SU-DHL-6 (cell line): Measurements from ENCODE around the gene WASF3.

ENCODE experiments used
- H2AFZ ChIP-seq: fragments of 200-600 bp; sonication (generic); 2 replicates; pipeline ENCODE4 v1.6.1; 2014; ENCODE audit warnings: low read depth, mild to moderate bottlenecking, moderate library complexity, mixed read lengths, antibody characterized with exemption, low read length; ENCODE audit not compliant: severe bottlenecking
- H3F3A ChIP-seq: fragments of 200-600 bp; shearing (Covaris generic); 2 replicates; pipeline ENCODE4 v1.6.0; 2016; ENCODE audit warnings: antibody characterized with exemption, mild to moderate bottlenecking; ENCODE audit not compliant: insufficient read depth
- H3K27ac ChIP-seq: fragments of 200-600 bp; sonication (generic); 2 replicates; pipeline ENCODE4 v1.5.1; 2016; ENCODE audit warnings: low read depth, mild to moderate bottlenecking, low read length, moderate library complexity, mixed read lengths
- H3K27me3 ChIP-seq: fragments of 200-600 bp; sonication (generic), shearing (Covaris generic); 2 replicates; pipeline ENCODE4 v1.6.0; 2014; ENCODE audit warnings: mild to moderate bottlenecking, low read length
- H3K36me3 ChIP-seq: fragments of 200-600 bp; sonication (generic); 2 replicates; pipeline ENCODE4 v1.6.1; 2014; ENCODE audit warnings: mild to moderate bottlenecking, low read length, mixed read lengths
- H3K4me2 ChIP-seq: fragments of 300-600, 200-600 bp; shearing (Covaris generic), sonication (generic); 2 replicates; pipeline ENCODE4 v1.6.0; 2014; ENCODE audit warnings: low read length, low read depth, mild to moderate bottlenecking; ENCODE audit not compliant: poor library complexity, severe bottlenecking
- H3K4me3 ChIP-seq: fragments of 200-600 bp; sonication (generic); 2 replicates; pipeline ENCODE4 v1.5.1; 2014; ENCODE audit warnings: antibody characterized with exemption, low read length, mild to moderate bottlenecking, mixed read lengths; ENCODE audit not compliant: insufficient read depth, poor library complexity, severe bottlenecking
- H3K79me2 ChIP-seq: fragments of 200-600 bp; sonication (generic); 2 replicates; pipeline ENCODE4 v1.6.1; 2014; ENCODE audit warnings: mild to moderate bottlenecking, low read length, moderate library complexity; ENCODE audit not compliant: insufficient read depth
- H3K9ac ChIP-seq: fragments of 200-600 bp; sonication (generic); 2 replicates; pipeline ENCODE4 v1.7.0; 2014; ENCODE audit warnings: mild to moderate bottlenecking, low read length
- H3K9me2 ChIP-seq: fragments of 200-600 bp; sonication (generic); replicated peaks from 2 replicates; pipeline ENCODE4 v1.6.1; 2014; ENCODE audit warnings: low read length; ENCODE audit not compliant: insufficient read depth
- H3K9me3 ChIP-seq: fragments of 200-600 bp; sonication (generic); 2 replicates; pipeline ENCODE4 v1.6.1; 2014; ENCODE audit warnings: low read length, mixed read lengths; ENCODE audit not compliant: insufficient read depth
- H4K20me1 ChIP-seq: fragments of 200-600 bp; sonication (generic); 2 replicates; pipeline ENCODE4 v1.6.1; 2014; ENCODE audit warnings: low read depth, mild to moderate bottlenecking, antibody characterized with exemption, low read length, moderate library complexity, mixed read lengths
- CTCF ChIP-seq: fragments of 200-600 bp; sonication (generic); IDR thresholded peaks from one replicate; pipeline ENCODE4 v1.5.1; 2017; ENCODE audit warnings: antibody characterized with exemption, mild to moderate bottlenecking, low read length, moderate library complexity; ENCODE audit not compliant: insufficient read depth, poor library complexity, severe bottlenecking
- EZH2phosphoT487 ChIP-seq: fragments of 200-600 bp; sonication (generic), shearing (Covaris generic); conservative IDR thresholded peaks from 2 replicates; pipeline ENCODE4 v1.6.1; 2018; ENCODE audit warnings: mild to moderate bottlenecking, antibody characterized with exemption, low read length, moderate library complexity, mixed read lengths

The WASF3 gene

DNA sequence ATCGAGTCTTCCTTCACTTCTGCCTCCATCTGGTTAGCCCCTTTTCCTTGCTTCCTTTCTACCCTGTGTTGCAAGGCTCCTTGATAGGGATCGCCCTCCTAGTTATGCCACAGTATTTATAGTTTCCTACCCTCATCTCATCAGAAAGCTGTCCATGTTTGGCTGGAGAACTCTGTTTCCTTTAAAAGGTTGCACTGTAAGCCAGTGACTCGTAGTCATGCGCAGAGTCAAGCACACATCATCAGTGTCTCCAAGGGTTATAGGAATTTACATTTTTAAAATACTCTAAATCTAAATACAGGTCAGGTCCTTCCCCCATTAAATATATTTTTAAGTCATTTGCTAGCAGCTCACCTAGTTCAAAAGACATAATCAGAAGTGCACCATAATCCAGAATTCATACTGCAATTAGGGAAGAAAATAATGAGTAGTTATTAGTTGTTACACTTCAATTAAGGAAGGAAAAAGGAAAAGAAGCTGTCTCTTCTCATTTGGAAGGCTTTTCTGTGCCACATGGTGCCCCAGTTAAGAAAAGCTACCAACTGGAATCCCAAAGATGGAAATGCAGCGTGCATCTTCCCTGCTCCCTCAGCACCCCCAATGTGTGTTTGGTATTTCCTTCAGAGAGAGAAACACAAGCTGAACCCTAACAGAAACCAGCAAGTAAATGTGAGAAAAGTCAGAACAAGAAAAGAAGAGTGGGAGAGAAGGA, 122.1 kb downstream of the WASF3 start:
- no peaks in the 10 kb centered on the region for H3F3A ChIP-seq
- no peaks in the 10 kb centered on the region for H4K20me1 ChIP-seq
- H3K27ac ChIP-seq: no peak overlapping the region
- H3K9me3 ChIP-seq: no peaks in the 10 kb centered on the region
- H3K9me2 ChIP-seq: no peaks in the 10 kb centered on the region
- H3K4me3 ChIP-seq: no peak overlapping the region
- no peak overlapping the region for H2AFZ ChIP-seq
- H3K27me3 ChIP-seq: no peaks in the 10 kb centered on the region
- no peak for TF ChIP-seq CTCF
- no peak for TF ChIP-seq EZH2phosphoT487
- no peak overlapping the region for H3K4me2 ChIP-seq
- no peaks in the 10 kb centered on the region for H3K36me3 ChIP-seq
- H3K79me2 ChIP-seq: no peaks in the 10 kb centered on the region
- no peak overlapping the region for H3K9ac ChIP-seq

DNA sequence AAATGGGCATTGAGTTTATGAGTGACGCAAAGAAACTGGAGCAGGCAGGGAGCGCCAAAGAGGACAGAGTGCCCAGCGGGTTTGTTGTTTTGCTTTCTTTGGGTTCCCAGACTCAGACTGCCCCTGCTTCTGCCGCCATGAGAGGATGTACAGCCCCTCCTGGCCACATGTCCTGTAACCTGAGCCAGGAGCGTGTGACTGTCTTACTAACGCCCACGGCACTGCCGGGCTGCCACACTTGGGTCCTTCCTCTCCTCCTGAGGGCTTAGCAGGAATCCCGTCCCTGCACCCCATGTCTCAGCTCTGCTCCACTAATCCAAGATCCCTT, 122.6 kb downstream of the WASF3 start:
- H3K27me3 ChIP-seq: no peaks in the 10 kb centered on the region
- no peaks in the 10 kb centered on the region for H3K9me2 ChIP-seq
- H3K79me2 ChIP-seq: no peaks in the 10 kb centered on the region
- no peak overlapping the region for H3K4me3 ChIP-seq
- H3K4me2 ChIP-seq: no peak overlapping the region
- no peak overlapping the region for H3K9ac ChIP-seq
- H4K20me1 ChIP-seq: no peaks in the 10 kb centered on the region
- no peak for TF ChIP-seq EZH2phosphoT487
- no peak for TF ChIP-seq CTCF
- H3K27ac ChIP-seq: no peak overlapping the region
- H3F3A ChIP-seq: no peaks in the 10 kb centered on the region
- H3K36me3 ChIP-seq: no peaks in the 10 kb centered on the region
- no peaks in the 10 kb centered on the region for H3K9me3 ChIP-seq
- H2AFZ ChIP-seq: no peak overlapping the region

DNA sequence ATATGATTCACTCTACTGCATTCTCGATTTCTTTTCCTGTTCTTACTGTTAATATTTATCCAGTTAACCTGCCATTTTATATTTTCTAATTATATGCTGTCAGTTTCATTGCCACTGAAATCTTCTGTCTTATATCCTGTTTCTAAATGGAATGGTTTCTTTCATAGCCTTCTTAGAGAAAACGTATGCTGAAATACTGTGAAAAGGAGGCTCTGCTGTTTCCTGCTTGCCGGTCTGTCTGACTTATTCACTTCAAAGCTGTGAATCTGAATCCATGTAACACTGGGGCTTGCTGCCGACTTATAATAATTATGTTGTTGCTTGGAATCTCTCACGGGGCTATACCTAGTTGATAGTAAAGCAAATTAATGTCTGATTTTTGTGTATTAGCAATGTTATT, 123.1 kb downstream of the WASF3 start:
- Histone ChIP-seq H2AFZ (no peak overlapping the region), H3K27me3 (no peaks in the 10 kb centered on the region), H3K9me3 (no peaks in the 10 kb centered on the region), H3F3A (no peaks in the 10 kb centered on the region), H3K4me3 (no peak overlapping the region), H3K4me2 (no peak overlapping the region), H3K27ac (no peak overlapping the region), H3K9ac (no peak overlapping the region), H3K9me2 (no peaks in the 10 kb centered on the region), H3K79me2 (no peaks in the 10 kb centered on the region), H3K36me3 (no peaks in the 10 kb centered on the region), H4K20me1 (no peaks in the 10 kb centered on the region)
- TF ChIP-seq CTCF: no peak
- TF ChIP-seq EZH2phosphoT487: no peak
